GM21619 (cell line): ENCODE results near the gene ATP11A.
"Not testable (repeated sequence)": the region's sequence is repeated elsewhere in the genome, so short reads cannot be mapped to it uniquely, and the experiment has no call there.

Experiments used
- ATAC-seq: cut with Tn5 transposase; IDR thresholded peaks from one replicate; pipeline ENCODE4 v1.9.1; 2021; ENCODE audit not compliant: unreplicated experiment

The ATP11A gene

GRCh38 chr13:112669881-112670499, 19.8 kb upstream of the ATP11A start:
- ATAC-seq, result peak; percentile 89

GRCh38 chr13:112670864-112671263, 19.0 kb upstream of the ATP11A start:
- no peak for ATAC-seq

- no peak for ATAC-seq
Observed at GRCh38 chr13:112671359-112671758, 18.5 kb upstream of the ATP11A start.

- no peak for ATAC-seq
Observed at GRCh38 chr13:112672651-112673284, 17.1 kb upstream of the ATP11A start.

GRCh38 chr13:112674412-112675365, 15.1 kb upstream of the ATP11A start:
- ATAC-seq, result no peak

DNA sequence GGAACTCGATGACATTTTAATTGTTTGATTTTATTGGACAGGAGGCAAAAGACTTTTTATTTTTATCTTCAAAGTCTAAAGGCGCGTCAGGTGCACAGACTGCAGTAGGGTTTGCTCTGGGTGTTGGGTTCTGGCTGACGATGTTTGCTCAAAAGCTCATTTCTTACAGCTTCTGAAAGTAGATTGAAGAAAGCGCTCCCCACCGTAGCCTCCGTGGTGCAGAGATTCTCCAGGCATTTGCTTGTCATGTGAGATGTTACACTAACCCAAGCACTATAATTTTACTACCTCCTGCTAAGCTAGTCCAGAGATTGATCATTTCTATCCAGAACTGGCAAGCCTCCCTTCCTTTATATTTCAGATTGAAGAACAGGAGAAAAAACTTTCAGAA, 14.5 kb upstream of the ATP11A start:
- no peak for ATAC-seq

DNA sequence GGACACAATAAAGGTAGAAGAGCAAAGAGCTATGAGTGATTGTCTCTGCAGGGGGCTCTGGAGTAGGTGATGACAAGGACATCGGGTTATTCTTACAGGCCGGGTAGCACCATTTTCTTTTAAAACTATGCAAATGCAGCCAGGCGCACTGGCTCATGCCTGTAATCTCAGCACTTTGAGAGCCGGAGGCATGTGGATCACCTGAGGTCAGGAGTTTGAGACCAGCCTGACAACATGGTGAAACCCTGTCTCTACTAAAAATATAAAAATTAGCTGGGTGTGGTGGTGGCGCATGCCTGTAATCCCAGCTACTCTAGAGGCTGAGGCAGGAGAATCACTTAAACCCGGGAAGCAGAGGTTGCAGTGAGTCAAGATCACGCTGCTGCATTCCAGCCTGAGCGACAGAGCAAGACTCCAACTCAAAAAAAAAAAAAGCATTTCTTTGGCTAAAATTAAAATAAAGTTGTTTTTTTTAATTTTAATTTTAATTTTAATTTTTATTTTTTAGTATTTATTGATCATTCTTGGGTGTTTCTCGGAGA, 12.3 kb upstream of the ATP11A start:
- not testable (repeated sequence) for ATAC-seq

GRCh38 chr13:112679381-112679780, 10.5 kb upstream of the ATP11A start:
- ATAC-seq, result no peak

GRCh38 chr13:112679932-112680677, 9.7 kb upstream of the ATP11A start:
- ATAC-seq, result no peak

- no peak for ATAC-seq
Observed at GRCh38 chr13:112680741-112681360, 9.0 kb upstream of the ATP11A start.

- no peak for ATAC-seq
Observed at GRCh38 chr13:112683581-112683980, 6.3 kb upstream of the ATP11A start.

DNA sequence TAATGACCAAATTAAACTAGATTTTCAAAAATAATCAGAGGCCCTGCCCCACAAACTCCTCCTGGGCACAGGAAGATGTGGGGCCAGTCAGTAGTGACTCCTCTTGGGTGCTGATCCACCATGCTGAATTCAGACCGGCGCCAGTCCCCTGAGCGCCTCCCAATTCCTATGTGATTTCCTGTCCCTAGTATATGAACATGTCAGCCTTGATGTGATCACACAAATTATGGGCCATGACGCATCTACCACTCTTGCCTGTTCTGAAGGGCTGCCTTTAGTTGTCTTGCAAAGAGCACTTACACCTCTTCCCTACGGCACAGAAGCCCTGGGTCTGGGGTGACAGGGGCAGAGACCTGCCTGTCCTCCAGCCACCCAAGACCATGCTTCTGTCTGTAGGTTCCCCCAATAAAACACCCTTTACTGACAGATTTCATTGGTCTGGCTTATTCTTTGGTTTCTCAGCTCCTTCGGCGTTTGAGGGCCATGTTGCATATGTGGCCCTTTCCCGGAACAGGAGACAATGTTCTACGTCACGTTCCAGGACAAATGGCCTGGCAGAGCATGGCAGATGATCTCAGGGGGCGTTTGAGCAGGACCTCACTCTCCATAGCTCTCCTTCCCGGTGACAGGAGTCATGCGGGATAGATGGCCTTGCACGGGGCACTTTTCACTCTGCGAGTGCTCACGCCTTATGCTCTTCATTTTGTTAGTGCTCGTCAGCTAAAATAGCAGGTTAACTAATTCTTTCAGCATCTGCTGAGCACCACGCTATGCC, 5.6 kb upstream of the ATP11A start:
- no peak for ATAC-seq

DNA sequence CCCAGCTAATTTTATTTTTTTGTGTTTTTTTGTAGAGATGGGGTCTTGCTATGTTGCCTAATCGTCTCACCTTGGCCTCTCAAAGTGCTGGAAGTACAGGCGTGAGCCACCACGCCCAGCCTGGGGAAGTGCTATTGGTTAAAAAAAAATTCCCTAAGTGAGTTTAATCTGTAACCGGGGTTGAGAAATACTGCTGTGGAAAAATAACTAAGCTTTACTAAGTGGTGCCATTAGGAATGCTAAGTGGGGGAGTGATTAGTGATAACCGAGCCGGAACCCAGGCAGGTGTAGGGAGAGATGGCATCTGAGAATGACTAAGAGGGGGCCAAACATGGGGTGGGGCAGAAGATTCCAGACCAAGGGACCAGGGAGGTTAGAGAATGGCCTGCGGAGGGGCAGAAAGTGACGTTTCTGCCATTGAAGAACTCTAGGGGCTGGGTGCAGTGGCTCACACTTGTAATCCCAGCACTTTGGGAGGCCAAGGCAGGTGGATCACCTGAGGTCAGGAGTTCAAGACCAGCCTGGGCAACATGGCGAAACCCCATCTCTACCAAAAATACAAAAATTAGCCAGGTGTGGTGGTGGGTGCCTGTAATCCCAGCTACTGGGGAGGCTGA, 4.5 kb upstream of the ATP11A start:
- not testable (repeated sequence) for ATAC-seq

GRCh38 chr13:112685896-112686295, 3.9 kb upstream of the ATP11A start:
- no peak for ATAC-seq

- no peak for ATAC-seq
Observed at GRCh38 chr13:112686364-112686763, 3.5 kb upstream of the ATP11A start.

GRCh38 chr13:112686987-112687386, 2.9 kb upstream of the ATP11A start:
- no peak for ATAC-seq

DNA sequence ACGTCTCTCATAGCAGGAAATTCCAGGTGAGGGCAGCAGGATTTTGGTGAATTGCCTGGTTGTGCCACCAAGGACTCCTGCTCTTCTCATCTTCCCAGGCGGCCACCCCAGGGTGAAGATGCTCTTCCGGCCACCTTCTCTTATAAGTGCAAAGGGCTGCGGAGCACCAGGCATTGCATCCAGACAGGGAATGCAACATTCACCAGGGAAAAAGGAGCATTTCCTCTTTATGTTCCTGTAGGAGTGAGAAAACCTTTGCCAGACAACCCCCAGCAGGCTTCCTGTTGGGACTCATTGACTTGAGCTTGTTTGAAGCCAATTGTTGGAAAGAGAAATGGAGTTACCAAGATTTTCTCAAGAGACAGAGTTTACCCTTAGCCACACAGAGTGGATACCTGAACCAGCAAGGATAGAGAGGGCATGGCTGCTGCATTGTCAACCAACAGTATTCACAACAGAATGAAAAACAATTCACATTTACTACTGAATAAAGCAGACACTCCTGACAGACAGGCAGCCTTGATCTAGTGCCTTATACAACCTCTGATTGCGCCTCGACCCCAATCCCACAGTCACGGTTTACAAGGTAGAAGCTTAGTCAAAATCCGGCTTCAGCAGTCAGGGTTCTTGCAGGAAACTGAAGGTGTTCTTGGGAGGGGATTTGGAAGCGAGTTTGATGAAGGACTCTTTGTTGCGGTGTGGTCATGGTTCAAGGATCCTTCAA, 1.8 kb upstream of the ATP11A start:
- ATAC-seq, result no peak

- ATAC-seq, result no peak
Observed at GRCh38 chr13:112688560-112689302, 1.1 kb upstream of the ATP11A start.
